CD4-positive, alpha-beta T cell treated with Interleukin-17A for 1 hour (primary cell): ENCODE measurements around the gene A3GALT2.

Experiments
- DNase-seq: peaks from one replicate; pipeline ENCODE4 v3.0.0-alpha.2; 2020

A3GALT2 gene

GRCh38 chr1:33320619-33321165, at the start of gene A3GALT2:
Gene A3GALT2 (minus strand): TSS chr1:33321098. CDS start chr1:33321098, 0 bp downstream.
- no peak for DNase-seq

GRCh38 chr1:33370301-33370700, 49.4 kb upstream of the A3GALT2 start:
- DNase-seq = no peak

GRCh38 chr1:33369764-33370163, 48.9 kb upstream of the A3GALT2 start:
- no peak for DNase-seq

- no peak for DNase-seq
These were observed 48.2 kb upstream of the A3GALT2 start for GRCh38 chr1:33369081-33369480.

- DNase-seq = no peak
These were observed 47.5 kb upstream of the A3GALT2 start for GRCh38 chr1:33368431-33368830.

- peak; percentile 85 for DNase-seq
These were observed 46.8 kb upstream of the A3GALT2 start for GRCh38 chr1:33367485-33368405.

- DNase-seq = no peak
These were observed 46.0 kb upstream of the A3GALT2 start for GRCh38 chr1:33366762-33367484.

- no peak for DNase-seq
These were observed 44.7 kb upstream of the A3GALT2 start for GRCh38 chr1:33365560-33365997.

GRCh38 chr1:33364565-33364918, 43.6 kb upstream of the A3GALT2 start:
- DNase-seq = no peak

GRCh38 chr1:33363470-33363861, 42.6 kb upstream of the A3GALT2 start:
- no peak for DNase-seq

GRCh38 chr1:33363021-33363420, 42.1 kb upstream of the A3GALT2 start:
- no peak for DNase-seq

GRCh38 chr1:33361532-33362235, 40.8 kb upstream of the A3GALT2 start:
- DNase-seq = no peak

- no peak for DNase-seq
These were observed 39.5 kb upstream of the A3GALT2 start for GRCh38 chr1:33360367-33360766.

- DNase-seq = no peak
These were observed 39.0 kb upstream of the A3GALT2 start for GRCh38 chr1:33359931-33360330.

GRCh38 chr1:33358795-33359503, 38.1 kb upstream of the A3GALT2 start:
- no peak for DNase-seq

GRCh38 chr1:33358114-33358794, 37.4 kb upstream of the A3GALT2 start:
- no peak for DNase-seq

- DNase-seq = no peak
These were observed 36.2 kb upstream of the A3GALT2 start for GRCh38 chr1:33357099-33357498.

- DNase-seq = no peak
These were observed 33.9 kb upstream of the A3GALT2 start for GRCh38 chr1:33354707-33355316.

- DNase-seq = no peak
These were observed 32.6 kb upstream of the A3GALT2 start for GRCh38 chr1:33353531-33353930.

- no peak for DNase-seq
These were observed 30.4 kb upstream of the A3GALT2 start for GRCh38 chr1:33351281-33351660.

GRCh38 chr1:33350611-33351280, 29.8 kb upstream of the A3GALT2 start:
- no peak for DNase-seq
